Spleen (tissue), 11 donors: ENCODE results near the gene GLYR1. TPM values are rescaled to one million over a fixed set of nuclear protein-coding genes. Genes with fewer than 3 reads are reported as not detected.
A peak's percentile ranks its signal among the peaks of the same experiment; 100 is the strongest.

ENCODE experiments used
- DNase-seq: peaks from one replicate; pipeline ENCODE4 v3.0.0-alpha.2; 2020
- H3K27ac ChIP-seq, 8 donors: fragments of 200-600 bp; sonication (generic) in 7 of 8; 1 replicate in 4 of 8; 2 replicates in 4 of 8; pipeline versions ENCODE4 v1.5.0 to v1.8.0; 2016 to 2021; ENCODE audit warnings: inconsistent platforms in 4 of 8, mild to moderate bottlenecking in 4 of 8, moderate library complexity in 1 of 8
- H3K27me3 ChIP-seq, 7 donors: fragments of 200-600 bp; sonication (generic) in 6 of 7; replicated peaks in 1 of 7; 1 replicate in 4 of 7; 2 replicates in 3 of 7; pipeline versions ENCODE4 v1.5.0 to v1.8.0; 2016 to 2021; ENCODE audit warnings: inconsistent platforms in 3 of 7, mild to moderate bottlenecking in 1 of 7
- H3K36me3 ChIP-seq, 6 donors: fragments of 200-600 bp; sonication (generic) in 5 of 6; 1 replicate in 4 of 6; 2 replicates in 2 of 6; pipeline versions ENCODE4 v1.5.0 to v1.8.0; 2016 to 2021; ENCODE audit warnings: inconsistent platforms in 2 of 6
- H3K4me1 ChIP-seq, 6 donors: fragments of 200-600 bp; sonication (generic) in 5 of 6; 1 replicate in 3 of 6; 2 replicates in 3 of 6; pipeline versions ENCODE4 v1.5.0 to v1.8.0; 2016 to 2021; ENCODE audit warnings: inconsistent platforms in 3 of 6
- H3K4me3 ChIP-seq, 8 donors: fragments of 200-600 bp; sonication (generic) in 7 of 8; 1 replicate in 4 of 8; 2 replicates in 4 of 8; pipeline versions ENCODE4 v1.5.0 to v1.8.0; 2016 to 2021; ENCODE audit warnings: inconsistent platforms in 4 of 8, mild to moderate bottlenecking in 4 of 8, moderate library complexity in 2 of 8
- H3K9me3 ChIP-seq, 8 donors: fragments of 200-600 bp; sonication (generic) in 7 of 8; 1 replicate in 4 of 8; 2 replicates in 4 of 8; pipeline versions ENCODE4 v1.5.0 to v1.8.0; 2016 to 2021; ENCODE audit warnings: inconsistent platforms in 4 of 8
- POLR2A ChIP-seq, 3 donors: fragments of 450-650 bp; IDR thresholded peaks; one replicate each; pipeline ENCODE4 v1.5.1; 2017; ENCODE audit warnings: antibody characterized with exemption in 3 of 3, mild to moderate bottlenecking in 1 of 3
- POLR2AphosphoS5 ChIP-seq, 3 donors: sonication (generic); formaldehyde crosslinking; IDR thresholded peaks; one replicate each; pipeline ENCODE4 v1.5.1; 2017; ENCODE audit warnings: antibody characterized with exemption in 3 of 3
- WGBS, 5 donors: extraction: QIAGEN DNeasy Blood & Tissue Kit in 3 of 5; methylation state at CpG; one replicate each; pipeline versions ENCODE4 v1.1.5 to v1.1.7; 2013 to 2018; 5-methylcytosine and 5-hydroxymethylcytosine counted together
- intact Hi-C: fragments of 100-400 bp; cut with DNase I; formaldehyde crosslinking; loops from one replicate; pipeline ENCODE4 v1.15.0; 2023; ENCODE audit warnings: low total_unique reads
- polyA plus RNA-seq, 3 donors: library from polyadenylated mRNA; stranded (reverse); fragments of 200-250 nt; gene quantifications; one replicate each; pipeline ENCODE4 v1.2.1, GENCODE V29; 2013
- total RNA-seq, 7 donors: library from RNA; depleted of rRNA in 3 of 7; stranded (reverse); fragments of >200 nt in 3 of 7; fragmentation: NEBNext Ultra II Directional in 4 of 7; extraction: Animal tissue kit (Norgen Biotek cat#: 25700) in 4 of 7; gene quantifications; one replicate each; pipeline versions ENCODE4 v1.1.0 to v1.2.1, GENCODE V29; 2016 to 2021
- TF ChIP-seq, protein P1 (sequence below), 11 experiments: fragments of 200-600 bp in 7 of 11; fragments of 450-650 bp in 4 of 11; sonication (generic) in 4 of 11; IDR thresholded peaks in 8 of 11; conservative IDR thresholded peaks in 3 of 11; 1 replicate in 7 of 11; 2 replicates in 4 of 11; pipeline versions ENCODE4 v1.4.0 to v1.8.0; 2016 to 2021; ENCODE audit warnings: antibody characterized with exemption in 11 of 11, inconsistent platforms in 4 of 11, mild to moderate bottlenecking in 1 of 11
- donor health status: healthy with polysubstance abuse.
- donor health status: DM: no; HTN: no; CAD: no; lungs with moderate emphysema.
- donor health status: DM: no; HTN: no; CAD: no.
- donor health status: Bipolar disorder and iron deficiency.
- donor health status: healthy.
- donor health status: DM: no; HTN: no; CAD: no.
- donor health status: DM: yes; HTN: yes; CAD: no.

The GLYR1 gene
- total and polyA plus RNA-seq, 10 donors = 26.6 to 117 (median 62.3) TPM

GRCh38 chr16:4874666-4875065 is 27.6 kb upstream of the GLYR1 start:
- DNase-seq = no peak
- H3K27me3 ChIP-seq = no peaks in the 10 kb centered on the region
- intact Hi-C loops = no loop called here
- H3K36me3 ChIP-seq = peaks cover 0 to 100% (median 99%) of the 10 kb centered on the region in 6 donors
- TF ChIP-seq, protein P1, sequence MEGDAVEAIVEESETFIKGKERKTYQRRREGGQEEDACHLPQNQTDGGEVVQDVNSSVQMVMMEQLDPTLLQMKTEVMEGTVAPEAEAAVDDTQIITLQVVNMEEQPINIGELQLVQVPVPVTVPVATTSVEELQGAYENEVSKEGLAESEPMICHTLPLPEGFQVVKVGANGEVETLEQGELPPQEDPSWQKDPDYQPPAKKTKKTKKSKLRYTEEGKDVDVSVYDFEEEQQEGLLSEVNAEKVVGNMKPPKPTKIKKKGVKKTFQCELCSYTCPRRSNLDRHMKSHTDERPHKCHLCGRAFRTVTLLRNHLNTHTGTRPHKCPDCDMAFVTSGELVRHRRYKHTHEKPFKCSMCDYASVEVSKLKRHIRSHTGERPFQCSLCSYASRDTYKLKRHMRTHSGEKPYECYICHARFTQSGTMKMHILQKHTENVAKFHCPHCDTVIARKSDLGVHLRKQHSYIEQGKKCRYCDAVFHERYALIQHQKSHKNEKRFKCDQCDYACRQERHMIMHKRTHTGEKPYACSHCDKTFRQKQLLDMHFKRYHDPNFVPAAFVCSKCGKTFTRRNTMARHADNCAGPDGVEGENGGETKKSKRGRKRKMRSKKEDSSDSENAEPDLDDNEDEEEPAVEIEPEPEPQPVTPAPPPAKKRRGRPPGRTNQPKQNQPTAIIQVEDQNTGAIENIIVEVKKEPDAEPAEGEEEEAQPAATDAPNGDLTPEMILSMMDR (IDR thresholded peaks at IDR 0.05 in 8 of 11, conservative IDR thresholded peaks at IDR 0.05 in 3 of 11) = no peak
- TF ChIP-seq POLR2A (IDR thresholded peaks at IDR 0.05) (no peak), POLR2AphosphoS5 (IDR thresholded peaks at IDR 0.05) (peak in 1 of 3 donors; percentile 2)
- H3K27ac ChIP-seq = no peak overlapping the region
- peaks cover 0 to 8% (median 0%) of the 10 kb centered on the region in 6 donors for H3K4me1 ChIP-seq
- H3K9me3 ChIP-seq = no peaks in the 10 kb centered on the region
- WGBS, 5 donors = 61 to 81% (median 78%) methylated on average over 5 to 8 of the region's 8 CpGs
- H3K4me3 ChIP-seq = no peak overlapping the region

GRCh38 chr16:4873091-4873490 is 26.0 kb upstream of the GLYR1 start:
- H3K4me3 ChIP-seq = no peak overlapping the region
- H3K36me3 ChIP-seq = peaks cover 0 to 100% (median 96%) of the 10 kb centered on the region in 6 donors
- H3K27me3 ChIP-seq = no peaks in the 10 kb centered on the region
- TF ChIP-seq, protein P1 (IDR thresholded peaks at IDR 0.05 in 8 of 11, conservative IDR thresholded peaks at IDR 0.05 in 3 of 11) = no peak
- TF ChIP-seq POLR2AphosphoS5 (IDR thresholded peaks at IDR 0.05) (no peak), POLR2A (IDR thresholded peaks at IDR 0.05) (no peak)
- 77 to 91% (median 88%) methylated on average over 3 of the region's 3 CpGs for WGBS, 5 donors
- no peak overlapping the region for H3K27ac ChIP-seq
- DNase-seq = no peak
- intact Hi-C loops = no loop called here
- H3K4me1 ChIP-seq = peaks cover 0 to 17% (median 0%) of the 10 kb centered on the region in 6 donors
- H3K9me3 ChIP-seq = no peaks in the 10 kb centered on the region

- Histone ChIP-seq H3K27me3 (no peaks in the 10 kb centered on the region), H3K4me3 (no peak overlapping the region), H3K9me3 (no peaks in the 10 kb centered on the region), H3K4me1 (peaks cover 0 to 31% (median 4%) of the 10 kb centered on the region in 6 donors), H3K36me3 (peaks cover 0 to 100% (median 79%) of the 10 kb centered on the region in 6 donors), H3K27ac (no peak overlapping the region)
- DNase-seq = no peak
- no peak for TF ChIP-seq POLR2A (IDR thresholded peaks at IDR 0.05)
- no peak for TF ChIP-seq POLR2AphosphoS5 (IDR thresholded peaks at IDR 0.05)
- TF ChIP-seq, protein P1 (IDR thresholded peaks at IDR 0.05 in 8 of 11, conservative IDR thresholded peaks at IDR 0.05 in 3 of 11) = no peak
- intact Hi-C loops = no loop called here
- WGBS, 5 donors = 90 to 98% (median 94%) methylated on average over 4 of the region's 4 CpGs
Measured at GRCh38 chr16:4871071-4871470, 24.0 kb upstream of the GLYR1 start.

DNA sequence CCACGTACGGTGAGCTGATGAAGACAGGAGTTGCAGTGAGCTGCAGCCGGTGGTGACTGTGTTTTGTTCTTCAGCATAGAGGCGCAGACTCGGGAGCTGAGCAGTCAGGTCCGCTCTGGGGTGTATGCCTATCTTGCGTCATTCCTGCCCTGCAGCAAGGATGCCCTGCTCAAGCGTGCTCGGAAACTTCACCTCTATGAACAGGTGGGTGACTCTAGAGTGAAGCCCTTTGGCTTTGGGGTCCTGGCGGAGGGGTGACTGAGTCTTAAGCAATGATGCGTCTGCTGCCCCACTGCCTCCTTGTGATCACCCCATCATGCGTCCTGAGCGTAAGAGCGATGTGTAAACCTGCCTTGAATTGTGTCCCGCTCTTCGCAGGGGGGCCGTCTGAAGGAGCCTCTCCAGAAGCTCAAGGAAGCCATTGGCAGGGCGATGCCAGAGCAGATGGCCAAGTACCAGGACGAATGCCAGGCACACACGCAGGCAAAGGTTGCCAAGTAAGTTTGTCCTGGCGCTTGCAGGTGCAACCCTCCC is 23.1 kb upstream of the GLYR1 start:
- Histone ChIP-seq H3K27me3 (no peaks in the 10 kb centered on the region), H3K9me3 (no peaks in the 10 kb centered on the region), H3K4me1 (peaks cover 0 to 40% (median 5%) of the 10 kb centered on the region in 6 donors), H3K27ac (no peak overlapping the region), H3K36me3 (peaks cover 0 to 99% (median 70%) of the 10 kb centered on the region in 6 donors), H3K4me3 (no peak overlapping the region)
- no peak for DNase-seq
- intact Hi-C loops = no loop called here
- TF ChIP-seq POLR2A (IDR thresholded peaks at IDR 0.05) (no peak), POLR2AphosphoS5 (IDR thresholded peaks at IDR 0.05) (no peak)
- TF ChIP-seq, protein P1 (IDR thresholded peaks at IDR 0.05 in 8 of 11, conservative IDR thresholded peaks at IDR 0.05 in 3 of 11) = no peak
- WGBS, 5 donors = 91 to 98% (median 97%) methylated on average over 18 to 21 of the region's 21 CpGs
